Mucosa of stomach (tissue), 1 donor: ENCODE measurements around the gene DDX51.
A peak's percentile ranks its signal among the peaks of the same experiment; 100 is the strongest.
"Not testable (repeated sequence)": the region's sequence is repeated elsewhere in the genome, so short reads cannot be mapped to it uniquely, and the experiment has no call there.

ENCODE experiments used
- H3K27me3 ChIP-seq: one replicate; pipeline ENCODE4 v1.7.0; 2013; ENCODE audit warnings: mild to moderate bottlenecking, low read length; ENCODE audit not compliant: control insufficient read depth, insufficient read depth
- H3K36me3 ChIP-seq: one replicate; pipeline ENCODE4 v1.7.0; 2013; ENCODE audit warnings: low read length; ENCODE audit not compliant: control insufficient read depth, insufficient read depth
- H3K4me1 ChIP-seq: one replicate; pipeline ENCODE4 v1.7.0; 2013; ENCODE audit warnings: mild to moderate bottlenecking, low read length; ENCODE audit not compliant: control insufficient read depth, insufficient read depth
- H3K4me3 ChIP-seq: one replicate; pipeline ENCODE4 v1.7.0; 2013; ENCODE audit warnings: low read length
- H3K9ac ChIP-seq: one replicate; pipeline ENCODE4 v1.7.0; 2013; ENCODE audit warnings: mild to moderate bottlenecking, low read length, moderate library complexity
- H3K9me3 ChIP-seq: one replicate; pipeline ENCODE4 v1.7.0; 2013; ENCODE audit warnings: mild to moderate bottlenecking, low read length, moderate library complexity; ENCODE audit not compliant: control insufficient read depth
- donor health status: Pancreatic carcinoma.

Gene DDX51

GRCh38 chr12:132153501-132154340, 9.6 kb upstream of the DDX51 start:
- Histone ChIP-seq H3K36me3 (peaks cover 4% of the 10 kb centered on the region), H3K4me1 (no peaks in the 10 kb centered on the region), H3K4me3 (no peak overlapping the region), H3K9me3 (no peaks in the 10 kb centered on the region), H3K27me3 (no peaks in the 10 kb centered on the region), H3K9ac (peak overlapping the region; percentile 56)

GRCh38 chr12:132152953-132153352, 8.8 kb upstream of the DDX51 start:
- Histone ChIP-seq H3K4me1 (no peaks in the 10 kb centered on the region), H3K9me3 (no peaks in the 10 kb centered on the region), H3K27me3 (no peaks in the 10 kb centered on the region), H3K4me3 (no peak overlapping the region), H3K36me3 (peaks cover 3% of the 10 kb centered on the region), H3K9ac (no peak overlapping the region)

GRCh38 chr12:132152411-132152821, 8.3 kb upstream of the DDX51 start:
- no peaks in the 10 kb centered on the region for H3K9me3 ChIP-seq
- H3K9ac ChIP-seq, result no peak overlapping the region
- H3K27me3 ChIP-seq, result no peaks in the 10 kb centered on the region
- H3K36me3 ChIP-seq, result no peaks in the 10 kb centered on the region
- H3K4me1 ChIP-seq, result no peaks in the 10 kb centered on the region
- no peak overlapping the region for H3K4me3 ChIP-seq

- H3K9ac ChIP-seq, result no peak overlapping the region
- H3K4me1 ChIP-seq, result no peaks in the 10 kb centered on the region
- H3K9me3 ChIP-seq, result no peaks in the 10 kb centered on the region
- no peaks in the 10 kb centered on the region for H3K27me3 ChIP-seq
- no peak overlapping the region for H3K4me3 ChIP-seq
- no peaks in the 10 kb centered on the region for H3K36me3 ChIP-seq
Measured at GRCh38 chr12:132151766-132152410, 7.8 kb upstream of the DDX51 start.

DNA sequence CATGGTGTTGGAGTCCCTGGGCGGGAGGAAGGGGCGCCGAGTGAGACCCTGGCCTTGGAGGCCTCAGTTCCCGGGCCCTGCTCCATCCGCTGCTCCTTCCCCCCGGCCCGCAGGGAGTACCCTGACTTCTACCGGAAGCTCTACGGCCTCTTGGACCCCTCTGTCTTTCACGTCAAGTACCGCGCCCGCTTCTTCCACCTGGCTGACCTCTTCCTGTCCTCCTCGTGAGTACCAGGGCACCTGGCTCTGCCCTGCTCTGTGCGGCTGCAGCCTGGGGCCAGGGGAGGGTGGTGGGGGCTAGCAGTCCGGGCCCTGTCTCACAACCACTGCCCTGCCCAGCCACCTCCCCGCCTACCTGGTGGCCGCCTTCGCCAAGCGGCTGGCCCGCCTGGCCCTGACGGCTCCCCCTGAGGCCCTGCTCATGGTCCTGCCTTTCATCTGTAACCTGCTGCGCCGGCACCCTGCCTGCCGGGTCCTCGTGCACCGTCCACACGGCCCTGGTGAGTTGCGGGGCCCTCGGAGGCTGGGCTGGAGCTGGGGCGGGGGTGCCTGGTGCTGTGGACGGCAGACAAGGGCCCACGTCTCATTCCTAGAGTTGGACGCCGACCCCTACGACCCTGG, 7.1 kb upstream of the DDX51 start:
- H3K36me3 ChIP-seq, result no peaks in the 10 kb centered on the region

DNA sequence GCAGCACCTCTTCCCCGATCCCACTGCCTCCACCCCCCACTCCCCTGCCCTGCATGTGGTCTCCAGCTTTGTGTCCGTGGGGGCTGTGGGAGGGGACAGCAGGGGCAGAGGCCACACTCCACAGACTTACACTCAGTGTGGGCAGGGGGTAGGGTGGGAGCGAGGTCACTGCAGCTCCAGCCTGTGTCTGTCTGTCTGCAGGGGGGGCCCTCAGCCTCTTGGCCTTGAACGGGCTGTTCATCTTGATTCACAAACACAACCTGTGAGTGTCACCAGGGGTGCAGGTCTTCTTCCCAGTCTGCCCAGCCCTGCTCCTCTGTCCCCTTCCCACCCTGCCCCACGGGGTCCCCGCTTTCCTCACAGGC, 6.6 kb upstream of the DDX51 start:
- Histone ChIP-seq H3K9ac (no peak overlapping the region), H3K36me3 (no peaks in the 10 kb centered on the region), H3K9me3 (no peaks in the 10 kb centered on the region), H3K4me3 (no peak overlapping the region), H3K27me3 (no peaks in the 10 kb centered on the region), H3K4me1 (no peaks in the 10 kb centered on the region)

More for the DNA sequence above, 7.1 kb upstream of the DDX51 start:
- Histone ChIP-seq H3K4me3 (no peak overlapping the region), H3K27me3 (no peaks in the 10 kb centered on the region), H3K9ac (no peak overlapping the region), H3K9me3 (no peaks in the 10 kb centered on the region), H3K4me1 (no peaks in the 10 kb centered on the region)

- not testable (repeated sequence) for H3K4me3 ChIP-seq, H3K36me3 ChIP-seq, H3K9ac ChIP-seq, H3K4me1 ChIP-seq, H3K9me3 ChIP-seq, H3K27me3 ChIP-seq
Measured at GRCh38 chr12:132149526-132149925, 5.4 kb upstream of the DDX51 start.

GRCh38 chr12:132148368-132149045, 4.4 kb upstream of the DDX51 start:
- Histone ChIP-seq H3K4me1 (peaks cover 7% of the 10 kb centered on the region), H3K9me3 (no peaks in the 10 kb centered on the region), H3K4me3 (no peak overlapping the region), H3K9ac (no peak overlapping the region), H3K36me3 (no peaks in the 10 kb centered on the region), H3K27me3 (no peaks in the 10 kb centered on the region)

DNA sequence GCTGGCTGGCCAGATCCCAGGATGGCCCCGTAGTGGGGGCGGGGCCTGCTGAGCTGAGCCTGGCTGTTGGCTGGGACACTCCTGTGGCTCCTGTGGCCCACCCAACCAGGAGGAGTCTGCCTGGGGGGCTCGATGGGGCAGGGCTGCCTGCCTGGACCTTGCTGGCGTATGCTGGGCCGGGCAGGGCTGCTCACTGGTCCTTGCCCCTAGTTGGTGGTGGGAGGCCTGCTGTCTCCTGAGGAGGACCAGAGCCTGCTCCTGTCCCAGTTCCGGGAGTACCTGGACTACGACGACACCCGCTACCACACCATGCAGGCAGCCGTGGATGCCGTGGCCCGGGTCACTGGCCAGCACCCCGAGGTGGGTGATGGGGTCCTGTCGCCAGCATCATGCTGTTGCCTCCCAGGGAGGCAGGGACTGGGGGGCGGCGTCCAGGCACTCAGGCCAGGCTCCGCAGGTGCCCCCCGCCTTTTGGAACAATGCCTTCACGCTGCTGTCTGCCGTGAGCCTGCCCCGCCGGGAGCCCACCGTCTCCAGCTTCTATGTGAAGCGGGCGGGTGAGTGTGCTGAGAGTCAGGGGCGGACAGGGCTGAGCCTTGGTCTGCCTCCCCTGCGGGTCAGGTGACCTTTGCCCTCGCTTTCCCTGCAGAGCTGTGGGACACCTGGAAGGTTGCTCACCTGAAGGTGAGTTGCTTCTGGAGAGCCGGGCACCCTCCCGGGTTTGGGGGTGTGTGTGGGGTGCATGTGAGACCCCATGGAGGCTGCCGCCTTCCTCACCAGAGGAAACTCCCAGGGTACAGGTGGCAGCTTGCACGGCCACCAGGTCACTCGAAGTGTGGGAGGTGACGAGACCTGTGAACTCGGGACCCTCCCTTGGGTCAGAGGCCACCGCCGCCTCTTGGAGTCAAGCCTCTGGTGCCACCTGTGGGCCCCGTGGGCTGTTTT, 3.6 kb upstream of the DDX51 start:
- Histone ChIP-seq H3K4me1 (peaks cover 15% of the 10 kb centered on the region), H3K4me3 (no peak overlapping the region), H3K36me3 (no peaks in the 10 kb centered on the region), H3K9ac (no peak overlapping the region), H3K9me3 (no peaks in the 10 kb centered on the region), H3K27me3 (no peaks in the 10 kb centered on the region)

DNA sequence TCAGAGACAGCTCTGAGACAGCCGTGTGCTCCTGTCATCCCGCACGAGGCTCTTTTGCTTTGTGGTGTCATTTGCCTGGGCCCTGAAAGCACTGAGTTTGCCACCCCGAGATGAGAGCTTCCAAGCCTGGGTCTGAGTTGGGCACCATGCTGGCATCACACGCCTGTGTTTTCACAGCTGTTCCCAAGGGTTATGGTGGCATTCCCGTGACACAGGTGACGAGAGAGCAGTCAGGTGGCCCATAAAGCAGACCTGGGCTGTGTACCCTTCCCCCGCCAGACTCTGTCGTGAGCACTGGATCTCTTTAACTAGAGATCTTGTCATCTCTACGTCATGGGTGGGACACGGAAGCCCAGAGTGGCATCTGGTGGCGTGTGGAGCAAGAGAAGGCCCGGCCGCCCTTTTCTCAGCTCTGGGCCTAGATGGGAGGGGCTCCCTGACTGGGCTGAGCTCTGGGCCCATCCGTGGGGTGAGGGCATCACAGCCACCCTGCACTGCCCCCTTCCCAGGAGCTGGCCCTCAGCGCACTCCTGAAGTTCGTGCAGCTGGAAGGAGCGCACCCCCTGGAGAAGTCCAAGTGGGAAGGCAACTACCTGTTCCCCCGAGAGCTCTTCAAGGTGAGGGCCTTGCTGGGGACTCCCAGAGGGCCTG, 2.8 kb upstream of the DDX51 start:
- H3K27me3 ChIP-seq, result no peaks in the 10 kb centered on the region
- peaks cover 18% of the 10 kb centered on the region for H3K4me1 ChIP-seq

DNA sequence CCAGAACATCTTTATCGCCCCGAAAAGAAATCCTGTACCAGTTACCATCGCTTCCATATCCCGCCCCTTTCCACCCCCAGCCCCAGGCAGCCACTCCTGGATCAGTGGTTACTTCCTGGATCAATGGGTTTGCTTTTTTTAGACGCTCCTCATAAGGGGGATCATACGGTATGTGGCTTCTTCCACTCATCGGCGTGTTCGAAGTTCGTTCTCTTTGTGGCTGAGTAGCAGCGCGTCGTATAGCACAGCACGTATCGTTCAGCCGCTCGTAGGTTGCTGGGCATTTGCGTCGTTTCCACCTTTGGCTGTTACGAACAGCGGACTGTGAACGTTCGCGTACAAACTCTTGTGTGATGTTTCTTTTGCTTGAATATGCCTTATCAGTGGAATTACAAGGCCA, 2.0 kb upstream of the DDX51 start:
- H3K4me3 ChIP-seq, result no peak overlapping the region
- H3K9me3 ChIP-seq, result no peaks in the 10 kb centered on the region
- no peak overlapping the region for H3K9ac ChIP-seq
- H3K4me1 ChIP-seq, result peaks cover 18% of the 10 kb centered on the region
- peaks cover under 1% of the 10 kb centered on the region for H3K36me3 ChIP-seq
- H3K27me3 ChIP-seq, result no peaks in the 10 kb centered on the region

More for the DNA sequence above, 2.8 kb upstream of the DDX51 start:
- no peaks in the 10 kb centered on the region for H3K36me3 ChIP-seq
- H3K4me3 ChIP-seq, result no peak overlapping the region
- H3K9ac ChIP-seq, result no peak overlapping the region
- no peaks in the 10 kb centered on the region for H3K9me3 ChIP-seq
